GM19035 (cell line): ENCODE data around the gene CDKAL1.
"Not testable (repeated sequence)": the region's sequence is repeated elsewhere in the genome, so short reads cannot be mapped to it uniquely, and the experiment has no call there.

Experiments
- ATAC-seq: cut with Tn5 transposase; IDR thresholded peaks from one replicate; pipeline ENCODE4 v1.9.1; 2021; ENCODE audit not compliant: unreplicated experiment

CDKAL1 gene

DNA sequence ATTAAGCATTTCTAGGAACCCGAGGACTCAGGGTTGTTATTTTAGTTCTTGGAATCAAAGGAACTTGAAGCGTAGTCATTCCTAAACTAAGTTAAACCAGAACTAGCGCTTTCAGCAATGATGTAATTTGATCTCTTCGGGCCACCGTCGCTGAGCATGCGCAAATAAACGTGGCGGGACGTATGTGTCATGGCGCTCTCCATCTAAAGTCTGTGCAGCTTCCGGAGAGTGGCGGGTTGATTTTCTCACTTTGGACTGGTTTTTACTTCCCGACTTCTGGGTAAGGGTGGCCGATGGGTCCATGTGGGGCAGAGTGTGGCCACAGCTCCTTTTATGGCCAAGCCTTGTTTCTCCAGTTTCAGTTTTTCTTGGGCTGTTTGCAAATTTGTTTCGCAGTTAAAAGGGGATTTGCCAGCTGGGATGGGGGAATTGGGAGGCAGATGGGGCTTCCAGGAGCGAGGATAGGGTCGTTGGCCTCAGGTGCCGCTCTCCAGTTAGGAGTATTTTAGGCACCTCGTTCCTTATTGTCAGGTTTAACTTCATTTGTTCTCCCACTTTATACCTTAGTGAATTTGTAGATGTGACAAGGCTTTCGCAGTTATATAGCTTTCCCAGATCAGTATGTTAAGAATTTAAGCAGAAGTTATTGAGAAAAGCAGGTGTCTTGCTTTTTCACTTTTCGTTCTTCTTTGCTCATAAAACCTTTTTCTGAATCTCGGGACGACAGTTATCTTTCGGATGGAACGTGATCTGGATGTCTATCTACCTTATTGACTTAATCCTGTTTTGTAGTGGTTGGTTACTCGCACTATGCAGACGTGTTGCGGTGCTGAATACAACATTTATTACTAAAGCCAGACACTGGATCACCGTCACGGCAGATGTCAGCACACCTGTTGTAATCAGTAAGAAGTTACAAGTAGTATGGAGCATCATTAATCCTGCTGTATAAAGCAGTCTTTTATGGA lies at the start of gene CDKAL1:
TSS of gene CDKAL1 (plus strand) at position 163 of the 968 bp plus-strand sequence. CDS start 11,894 bp downstream, outside the sequence.
- ATAC-seq = peak; percentile 92

DNA sequence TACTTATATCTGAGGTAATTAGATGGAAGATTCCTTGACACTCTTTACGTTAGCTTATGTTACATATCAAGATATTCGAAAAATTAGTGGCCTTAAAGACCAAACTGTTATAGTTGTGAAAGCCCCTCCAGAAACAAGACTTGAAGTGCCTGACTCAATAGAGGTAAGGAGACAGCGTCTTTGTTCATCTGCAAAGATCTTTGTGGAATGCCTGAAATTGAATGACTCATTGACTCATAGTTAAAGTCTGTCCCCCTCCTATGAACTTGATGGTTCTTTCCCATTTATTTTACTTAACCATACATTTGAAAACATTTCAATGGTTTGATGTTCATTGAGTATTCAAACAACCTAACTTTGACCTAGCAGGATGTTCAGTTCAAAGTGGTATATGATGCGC lies 47.6 kb upstream of the CDKAL1 start:
- no peak for ATAC-seq

DNA sequence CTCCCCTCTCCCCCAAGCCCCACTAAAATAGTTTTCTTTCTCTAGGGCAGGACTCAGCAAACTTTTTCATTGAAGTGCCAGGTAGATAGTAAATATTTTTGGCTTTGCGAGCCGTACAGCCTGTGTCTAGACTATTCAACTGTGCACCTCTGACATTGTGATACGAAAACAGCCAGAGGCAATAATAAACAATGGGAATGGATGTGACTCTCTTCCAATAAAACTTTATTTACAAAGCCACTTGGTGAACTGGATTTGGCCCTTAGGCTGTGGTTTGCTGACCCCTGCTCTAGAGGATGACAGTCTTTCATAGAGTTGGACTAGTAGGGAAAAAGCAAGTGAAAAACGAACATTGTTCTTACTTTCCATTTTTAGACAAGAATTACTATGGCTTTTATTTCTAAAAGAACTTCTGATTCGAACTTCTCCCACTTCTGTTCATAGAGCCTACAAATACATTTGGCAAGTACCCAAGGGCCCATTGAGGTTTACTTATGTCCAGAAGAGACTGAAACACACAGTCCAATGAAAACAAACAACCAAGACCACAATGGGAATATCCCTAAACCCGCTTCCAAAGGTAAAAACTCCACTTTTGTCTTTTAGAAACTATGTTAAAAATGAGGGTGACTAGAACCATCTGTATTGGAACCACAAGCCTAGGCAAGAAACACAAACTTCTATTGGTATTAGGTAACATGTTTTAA lies 46.4 kb upstream of the CDKAL1 start:
- ATAC-seq = no peak

DNA sequence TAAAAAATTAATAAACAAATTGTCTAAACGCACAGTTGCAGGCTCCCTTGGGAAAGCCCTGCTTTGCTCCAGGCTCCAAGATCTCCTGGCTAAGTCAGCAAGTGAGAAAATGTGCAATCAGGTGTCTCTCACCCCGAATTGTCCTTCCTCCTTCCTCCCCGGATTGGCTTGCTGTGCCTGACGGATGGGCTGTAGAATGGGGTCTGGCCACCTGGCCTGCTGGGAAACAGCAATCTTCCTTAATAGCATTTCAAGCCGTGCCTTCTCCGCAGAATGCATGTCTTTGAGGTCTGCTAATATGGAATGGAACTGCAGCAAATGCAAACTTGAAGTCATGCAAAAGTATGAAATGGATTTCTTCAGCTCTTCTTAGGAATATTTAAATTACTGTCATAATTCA lies 43.7 kb upstream of the CDKAL1 start:
- no peak for ATAC-seq

DNA sequence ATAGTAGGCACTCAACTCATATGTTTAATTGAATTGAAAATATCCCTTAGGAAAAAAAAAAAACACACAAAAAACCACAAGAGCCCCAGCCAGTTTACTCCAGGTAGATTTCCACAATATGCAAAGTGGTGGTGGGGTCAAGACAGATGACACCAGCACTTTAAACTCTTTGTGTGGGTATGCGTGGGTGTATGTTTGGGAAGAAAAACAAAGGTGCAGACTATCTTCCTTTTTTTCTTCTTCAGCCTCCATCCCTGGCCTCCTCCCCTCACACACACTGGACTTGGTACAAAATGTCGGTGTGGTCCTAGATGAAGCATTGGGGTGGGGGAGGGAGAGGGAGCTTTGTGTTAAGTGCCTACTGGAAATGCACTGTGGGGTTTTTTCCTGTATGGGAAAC lies 42.2 kb upstream of the CDKAL1 start:
- ATAC-seq = no peak

DNA sequence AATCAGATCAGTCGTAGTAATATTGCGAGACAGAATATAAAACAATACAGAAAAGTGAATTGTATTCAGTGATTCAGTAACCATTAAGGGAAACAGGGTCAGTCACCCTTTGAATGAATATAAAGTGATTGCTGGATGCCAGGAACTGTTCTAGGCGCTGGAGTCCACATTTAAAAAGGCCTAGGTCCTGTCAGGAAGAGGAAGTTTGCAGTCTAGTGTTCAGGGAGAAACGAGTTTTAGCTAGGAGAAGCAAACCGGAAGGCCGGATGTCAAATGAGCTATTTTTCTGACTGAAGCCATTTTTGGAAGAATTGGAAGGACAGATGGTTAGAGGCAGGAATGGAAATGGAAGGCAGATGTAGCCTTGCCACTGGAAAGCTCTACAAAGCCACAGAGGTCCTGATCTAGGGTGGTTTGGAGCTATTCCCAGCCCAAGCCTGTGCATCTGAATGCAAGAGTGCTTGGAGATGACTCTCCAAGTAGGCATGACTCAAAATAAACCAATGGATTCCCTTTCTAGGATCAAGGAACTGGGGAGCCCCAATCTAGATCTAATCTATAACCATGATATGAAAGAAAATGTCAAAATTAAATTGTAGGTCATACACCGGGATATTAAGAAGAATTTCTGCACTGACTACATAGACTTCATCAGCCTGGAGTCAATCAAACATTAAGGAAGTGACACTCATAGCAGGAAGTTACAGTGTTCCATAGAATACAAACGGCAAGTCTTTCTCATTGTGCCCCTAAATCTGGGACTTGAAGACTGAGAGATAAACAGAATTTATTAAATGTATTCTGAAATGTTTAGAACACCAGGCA lies 36.8 kb upstream of the CDKAL1 start:
- no peak for ATAC-seq

DNA sequence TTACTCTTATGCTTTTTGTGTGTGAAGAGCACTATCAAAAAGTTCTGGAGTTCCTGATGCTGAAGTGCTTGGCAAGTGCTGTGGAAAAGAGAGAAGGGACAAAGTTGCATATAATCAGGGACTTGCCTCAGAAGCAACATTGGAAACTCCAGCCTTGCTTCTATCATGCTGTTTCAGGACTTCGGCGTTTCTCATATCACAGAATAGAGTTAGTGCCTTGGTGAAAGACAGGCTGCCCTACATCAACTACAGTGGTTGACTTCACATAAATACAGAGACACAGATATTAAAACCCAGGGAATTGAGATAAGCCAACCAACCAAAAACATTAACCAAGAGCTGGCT lies 36.2 kb upstream of the CDKAL1 start:
- no peak for ATAC-seq

DNA sequence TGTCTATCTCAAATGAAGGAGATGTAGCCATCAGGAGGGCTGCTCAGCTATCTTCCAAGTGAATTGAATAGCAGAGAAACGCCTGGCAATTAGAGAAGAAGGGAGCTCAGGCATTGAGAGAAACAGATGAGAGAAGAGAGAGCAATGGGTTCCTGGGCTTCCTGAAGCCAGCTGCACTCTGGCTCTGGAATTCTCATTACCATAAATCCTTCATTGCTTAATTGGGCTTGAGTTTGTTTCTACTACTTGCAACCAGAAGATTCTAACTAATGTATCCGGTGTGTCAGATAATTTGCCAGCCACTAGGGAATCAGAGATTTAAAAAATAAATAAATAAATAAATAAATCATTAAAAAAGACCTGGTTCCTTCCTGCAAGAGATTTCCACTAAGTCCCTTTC lies 25.0 kb upstream of the CDKAL1 start:
- no peak for ATAC-seq

DNA sequence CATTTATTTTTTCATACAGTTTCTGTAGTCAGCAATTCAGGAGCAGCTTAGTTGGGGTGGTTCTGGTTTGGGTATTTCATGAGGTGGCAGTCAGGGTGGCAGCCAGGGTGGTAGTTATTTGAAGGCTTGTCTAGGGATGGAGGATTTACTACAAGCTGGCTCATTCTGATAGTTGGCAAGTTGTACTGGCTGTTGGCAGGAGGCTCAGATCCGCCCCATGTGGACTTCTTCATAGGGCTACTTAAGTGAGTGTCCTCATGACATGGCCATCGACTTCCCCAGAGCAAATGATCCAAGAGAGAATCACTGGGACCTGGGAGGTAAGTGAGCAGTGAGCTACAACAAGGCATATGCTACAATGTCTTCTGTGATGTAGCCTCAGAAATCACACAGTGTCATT lies 22.4 kb upstream of the CDKAL1 start:
- ATAC-seq = no peak

DNA sequence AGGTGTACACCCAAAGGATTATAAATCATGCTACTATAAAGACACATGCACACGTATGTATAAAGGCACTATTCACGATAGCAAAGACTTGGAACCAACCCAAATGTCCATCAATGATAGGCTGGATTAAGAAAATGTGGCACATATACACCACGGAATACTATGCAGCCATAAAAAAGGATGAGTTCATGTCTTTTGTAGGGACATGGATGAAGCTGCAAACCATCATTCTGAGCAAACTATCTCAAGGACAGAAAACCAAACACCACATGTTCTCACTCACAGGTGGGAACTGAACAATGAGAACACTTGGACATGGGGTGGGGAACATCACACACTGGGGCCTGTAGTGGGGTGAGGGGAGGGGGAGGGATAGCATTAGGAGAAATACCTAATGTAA lies 9.0 kb upstream of the CDKAL1 start:
- not testable (repeated sequence) for ATAC-seq

DNA sequence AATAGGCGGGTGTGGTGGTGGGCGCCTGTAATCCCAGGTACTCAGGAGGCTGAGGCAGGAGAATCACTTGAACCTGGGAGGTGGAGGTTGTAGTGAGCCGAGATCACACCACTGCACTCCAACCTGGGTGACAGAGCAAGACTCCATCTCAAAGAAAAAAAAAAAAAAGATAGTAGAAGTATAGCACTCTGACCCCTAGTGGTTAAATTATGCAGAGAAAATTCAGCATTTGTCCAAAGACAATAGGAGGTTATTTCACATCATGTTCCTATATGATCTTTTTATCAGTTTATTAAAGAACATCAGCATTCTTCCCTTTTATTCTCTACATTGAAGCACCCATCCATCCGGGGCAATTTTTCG lies 5.2 kb upstream of the CDKAL1 start:
- peak; percentile 56 for ATAC-seq

DNA sequence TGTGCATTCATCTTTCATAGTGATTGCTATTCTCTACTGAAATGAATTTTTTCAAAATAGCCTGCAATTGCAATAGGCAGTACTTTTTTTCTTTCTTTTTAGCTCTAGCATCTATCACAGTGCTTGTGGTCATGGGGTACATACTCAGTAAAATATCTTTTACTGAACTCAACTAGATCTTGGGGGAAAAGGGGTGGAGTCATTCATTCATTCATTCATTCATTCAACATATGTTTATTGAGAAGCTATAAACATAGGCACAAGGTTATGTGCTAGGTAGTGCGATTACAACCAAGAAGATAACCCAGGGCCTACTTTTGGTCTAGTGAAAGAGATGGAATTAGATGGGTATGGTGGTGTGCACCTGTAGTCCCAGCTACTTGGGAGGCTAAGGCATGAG lies 1.4 kb upstream of the CDKAL1 start:
- ATAC-seq = no peak

DNA sequence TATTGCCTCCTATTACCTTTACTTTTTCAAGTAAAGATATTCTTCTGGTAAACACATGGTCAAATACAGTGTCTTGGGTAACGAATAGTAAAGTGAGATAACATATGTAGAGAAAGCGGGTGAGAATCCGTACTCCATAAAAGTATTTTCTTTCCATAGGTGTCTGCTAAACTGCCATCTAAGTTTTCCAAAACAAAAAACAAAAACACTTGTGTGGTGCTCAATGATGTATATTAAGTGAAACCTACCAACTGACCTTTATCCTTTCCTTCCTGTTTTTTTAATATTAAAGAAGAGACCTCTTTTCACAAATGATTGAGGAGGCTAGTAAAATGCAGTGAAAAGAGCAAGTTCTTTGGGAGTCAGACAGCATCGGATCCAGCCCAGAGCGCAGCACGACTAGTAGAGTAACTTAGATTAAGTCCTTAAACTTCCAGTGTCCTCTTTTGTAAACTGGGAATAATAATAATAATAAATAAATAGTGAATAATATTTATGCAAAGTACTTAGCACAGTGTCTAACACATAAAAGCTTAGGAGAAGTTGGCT lies 437 bp upstream of the CDKAL1 start:
- no peak for ATAC-seq

DNA sequence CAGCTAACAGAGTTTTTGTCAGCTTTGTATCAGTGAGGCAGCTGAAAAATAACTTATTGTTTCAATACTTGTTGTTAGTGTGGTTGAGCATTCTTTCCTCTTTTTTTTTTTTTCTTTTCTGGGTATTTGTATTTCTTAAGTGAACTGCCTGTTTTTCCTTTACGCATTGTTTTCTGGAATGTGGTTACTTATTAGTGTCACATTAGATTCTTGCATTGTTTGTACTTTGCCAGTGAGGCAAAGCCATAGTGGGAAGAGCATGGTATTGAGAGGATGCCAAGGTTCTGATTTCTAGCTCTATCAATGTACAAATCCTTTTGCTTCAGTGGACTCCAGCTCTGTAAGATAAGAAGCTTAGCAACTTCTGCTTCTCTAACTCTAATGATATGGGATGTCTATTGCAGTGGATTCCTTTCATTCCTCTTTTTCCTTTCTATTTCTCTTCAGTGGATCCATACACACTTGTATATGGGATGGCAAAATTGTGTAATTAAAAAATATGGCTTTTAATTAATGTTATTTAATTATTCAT lies 3.9 kb downstream of the CDKAL1 start:
- ATAC-seq = no peak

DNA sequence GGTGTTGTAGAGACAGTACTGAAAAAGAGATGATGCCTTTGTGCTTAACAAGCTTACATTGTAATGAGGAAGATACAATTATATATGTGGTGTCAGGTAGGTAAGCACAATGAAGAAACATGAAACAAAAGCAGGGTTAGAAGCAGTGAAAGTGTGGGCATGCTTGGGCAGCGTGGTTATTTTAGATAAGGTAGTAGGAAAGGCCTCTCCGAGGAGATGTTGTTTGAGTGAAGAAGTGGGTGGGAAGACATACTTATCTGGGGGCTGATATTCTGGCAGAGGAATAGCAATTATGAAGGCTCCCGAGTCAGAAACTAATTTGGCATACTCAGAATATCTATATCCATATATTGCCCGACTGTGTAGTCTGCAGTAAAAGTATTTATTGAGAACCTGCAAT lies 4.7 kb downstream of the CDKAL1 start:
- no peak for ATAC-seq

DNA sequence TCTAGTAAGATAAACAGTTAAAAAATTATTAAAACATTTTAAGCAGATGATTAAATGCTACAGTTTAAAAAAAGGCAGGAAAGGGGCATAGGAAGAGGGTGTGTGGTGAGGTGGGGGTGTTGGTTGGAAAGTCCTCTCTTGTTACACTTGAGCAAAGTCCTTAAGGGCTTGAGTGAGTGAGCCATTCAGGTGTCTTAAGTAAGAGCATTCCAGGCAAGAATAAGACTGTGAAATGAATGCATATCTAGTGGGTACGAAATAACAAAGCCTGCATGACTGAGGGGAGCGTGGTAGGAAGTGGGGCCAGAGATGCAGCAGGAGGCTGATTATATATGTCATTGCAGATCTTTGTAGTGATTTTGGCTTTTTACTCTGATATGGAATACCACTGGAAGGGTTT lies 5.1 kb downstream of the CDKAL1 start:
- no peak for ATAC-seq

DNA sequence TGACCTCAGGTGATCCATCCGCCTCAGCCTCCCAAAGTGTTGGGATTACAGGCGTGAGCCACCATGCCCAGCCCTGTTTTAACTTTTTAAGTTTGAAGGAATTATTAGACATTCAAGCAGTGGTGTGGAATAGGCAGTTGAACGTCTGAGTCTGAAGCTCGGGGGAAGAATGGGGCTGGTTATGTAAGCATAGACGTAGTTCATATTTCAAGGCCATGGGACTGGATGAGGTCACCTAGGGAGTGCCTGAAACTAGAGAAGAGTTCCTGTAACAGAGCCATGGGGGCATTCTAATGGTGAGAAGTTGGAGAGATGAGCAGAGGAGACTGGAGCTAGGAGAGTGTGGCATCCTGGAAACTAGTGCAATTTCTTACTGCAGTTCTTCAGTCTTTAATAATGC lies 6.4 kb downstream of the CDKAL1 start:
- ATAC-seq = no peak

DNA sequence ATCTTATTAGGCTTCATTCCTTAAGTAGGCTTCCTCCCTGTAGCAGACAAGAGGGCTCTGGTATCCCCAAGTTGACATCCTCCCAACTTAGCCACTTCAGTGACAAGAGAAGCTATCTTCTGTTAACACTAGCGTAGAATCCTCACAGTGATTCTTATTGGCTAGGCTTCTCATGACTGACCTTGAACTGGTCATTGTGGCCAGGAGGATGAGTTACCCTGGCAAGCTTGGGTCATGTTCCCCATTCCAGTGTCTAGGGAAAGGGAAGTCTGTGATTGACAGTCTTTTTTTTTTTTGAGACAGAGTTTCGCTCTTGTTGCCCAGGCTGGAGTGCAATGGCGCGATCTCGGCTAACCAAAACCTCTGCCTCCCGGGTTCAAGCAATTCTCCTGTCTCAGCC lies 7.1 kb downstream of the CDKAL1 start:
- ATAC-seq = no peak

DNA sequence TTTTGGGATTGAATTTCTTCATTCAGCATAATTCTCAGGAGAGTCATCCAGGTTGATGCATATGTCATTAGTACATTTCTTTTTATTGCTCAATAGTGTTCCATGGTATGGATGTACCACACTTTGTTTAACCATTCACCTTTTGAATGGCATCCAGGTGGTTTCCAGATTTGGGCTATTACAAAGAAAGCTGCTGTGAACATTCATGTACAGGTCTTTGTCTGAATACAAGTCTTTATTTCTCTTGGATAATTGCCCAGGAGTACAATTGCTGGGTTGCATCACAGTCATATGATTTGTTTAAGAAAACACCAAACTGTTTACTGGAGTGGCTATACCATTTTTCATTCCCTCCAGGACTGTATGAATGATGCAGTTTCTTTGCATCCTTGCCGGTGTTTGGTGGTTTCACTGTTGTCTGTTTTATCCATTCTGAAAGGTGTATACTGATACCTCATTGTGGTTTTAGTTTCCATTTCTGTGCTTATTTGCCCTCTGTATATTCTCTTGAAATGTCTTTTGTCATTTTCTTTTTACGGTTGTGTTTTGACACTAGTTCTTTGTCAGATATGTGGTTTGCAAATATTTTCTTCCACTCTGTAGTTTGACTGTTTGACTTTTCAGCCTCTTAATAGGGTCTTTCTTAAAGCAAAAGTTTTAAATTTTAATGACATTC lies 8.8 kb downstream of the CDKAL1 start:
- peak; percentile 98 for ATAC-seq

DNA sequence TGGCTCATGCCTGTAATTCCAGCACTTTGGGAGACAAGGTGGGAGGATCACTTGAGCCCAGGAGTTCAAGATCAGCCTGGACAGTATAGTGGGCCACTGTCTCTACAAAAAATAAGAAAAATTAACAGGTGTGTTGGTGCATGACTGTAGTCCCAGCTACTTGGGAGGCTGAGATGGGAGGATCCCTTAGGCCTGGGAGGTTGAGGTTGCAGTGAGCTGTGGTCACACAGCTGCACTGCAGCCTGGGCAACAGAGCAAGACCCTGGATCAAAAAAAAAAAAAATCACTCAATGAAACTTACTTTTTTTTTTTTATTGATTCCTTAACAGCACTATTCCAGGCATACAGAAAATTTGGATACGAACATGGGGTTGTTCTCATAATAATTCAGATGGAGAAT lies 14.0 kb downstream of the CDKAL1 start:
- no peak for ATAC-seq
